ENCODE results near the gene HS6ST2.

The HS6ST2 gene

DNA sequence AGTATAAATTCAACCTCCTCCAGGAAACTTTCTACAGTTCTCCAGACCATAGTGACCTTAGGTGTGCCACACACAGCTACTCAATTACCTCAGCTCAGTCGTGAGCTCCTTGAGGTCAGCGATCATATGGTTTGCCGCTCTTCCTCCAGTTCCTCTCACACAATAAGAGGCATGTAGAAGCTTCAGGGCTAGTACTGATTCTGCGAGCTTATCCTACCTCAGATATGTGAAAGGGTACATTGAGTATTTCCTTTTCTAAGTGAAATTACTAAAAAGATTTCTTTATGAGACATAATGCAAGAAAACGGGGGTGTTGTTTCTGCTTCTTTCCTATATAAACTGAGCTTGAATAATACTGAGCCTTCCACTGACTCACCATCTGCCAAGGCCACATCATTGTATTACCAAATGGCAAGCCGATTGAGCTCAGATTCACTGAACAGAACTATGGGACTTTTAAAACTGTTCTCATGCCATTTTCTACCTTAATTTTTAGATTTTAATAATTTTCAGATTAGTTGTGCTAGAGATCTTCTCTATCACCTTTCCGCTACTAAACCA is 183.1 kb downstream of the HS6ST2 start:
- no peak overlapping the region for H3K27ac ChIP-seq (ENCODE audit: low read length)
- no peaks in the 10 kb centered on the region for H3K9me3 ChIP-seq (ENCODE audit: insufficient read depth, low read depth, low read length)
- H3K9ac ChIP-seq (ENCODE audit: low read depth, low read length) = no peak overlapping the region
- H3K27me3 ChIP-seq (ENCODE audit: insufficient read depth, low read length) = no peaks in the 10 kb centered on the region
- no peak overlapping the region for H3K4me3 ChIP-seq (ENCODE audit: low read length)
- H3K4me1 ChIP-seq (ENCODE audit: insufficient read depth, low read length) = no peaks in the 10 kb centered on the region; the same call in 1 of the 2 replicates
- H3K36me3 ChIP-seq (ENCODE audit: insufficient read depth, low read depth, low read length) = no peaks in the 10 kb centered on the region

DNA sequence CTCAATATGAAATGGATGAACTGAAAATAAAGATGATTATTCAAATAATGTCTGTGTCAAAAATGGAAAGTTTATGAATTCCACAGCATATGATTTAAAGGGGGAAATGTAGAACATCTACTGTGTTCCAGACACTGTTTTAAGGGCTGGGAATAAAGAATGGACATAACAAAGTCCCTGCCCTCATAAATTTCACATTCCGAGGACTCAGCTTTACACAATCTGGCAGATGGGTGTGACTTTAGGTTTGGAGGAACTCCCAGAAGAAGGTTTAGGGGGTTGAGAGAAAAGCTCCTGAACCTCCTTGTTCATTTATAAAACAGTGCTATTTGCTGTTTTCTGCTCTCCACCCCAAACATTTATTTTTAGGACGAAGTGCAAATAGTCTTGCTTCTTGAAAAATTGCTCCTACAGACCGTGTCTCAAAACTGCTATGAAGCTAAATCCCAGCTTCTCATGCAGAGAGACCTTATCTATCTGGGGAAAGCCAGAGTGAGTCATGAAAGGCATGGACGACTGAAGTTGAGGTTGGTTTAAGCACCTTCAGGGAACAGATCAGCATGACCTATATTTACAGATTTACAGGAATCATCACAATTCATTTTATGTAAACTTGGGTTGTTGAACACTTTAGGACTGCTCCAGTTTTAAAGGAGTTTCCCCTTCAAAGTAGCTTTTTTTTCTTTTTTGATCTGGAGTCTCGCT is 184.3 kb downstream of the HS6ST2 start:
- Histone ChIP-seq H3K36me3 (ENCODE audit: insufficient read depth, low read depth, low read length) (no peaks in the 10 kb centered on the region), H3K4me1 (ENCODE audit: insufficient read depth, low read length) (no peaks in the 10 kb centered on the region; the same call in 1 of the 2 replicates), H3K27me3 (ENCODE audit: insufficient read depth, low read length) (no peaks in the 10 kb centered on the region), H3K27ac (ENCODE audit: low read length) (no peak overlapping the region), H3K4me3 (ENCODE audit: low read length) (no peak overlapping the region), H3K9ac (ENCODE audit: low read depth, low read length) (no peak overlapping the region), H3K9me3 (ENCODE audit: insufficient read depth, low read depth, low read length) (no peaks in the 10 kb centered on the region)

- H3K36me3 ChIP-seq (ENCODE audit: insufficient read depth, low read depth, low read length) = no peaks in the 10 kb centered on the region
- no peaks in the 10 kb centered on the region for H3K4me1 ChIP-seq (ENCODE audit: insufficient read depth, low read length)
- H3K9ac ChIP-seq (ENCODE audit: low read depth, low read length) = no peak overlapping the region
- H3K27me3 ChIP-seq (ENCODE audit: insufficient read depth, low read length) = no peaks in the 10 kb centered on the region
- no peak overlapping the region for H3K27ac ChIP-seq (ENCODE audit: low read length)
- H3K4me3 ChIP-seq (ENCODE audit: low read length) = no peak overlapping the region
- no peaks in the 10 kb centered on the region for H3K9me3 ChIP-seq (ENCODE audit: insufficient read depth, low read depth, low read length)
Observed at GRCh38 chrX:132769609-132770008, 188.8 kb downstream of the HS6ST2 start.

GRCh38 chrX:132766452-132766851 is 192.0 kb downstream of the HS6ST2 start:
- H3K9ac ChIP-seq (ENCODE audit: low read depth, low read length) = no peak overlapping the region
- H3K36me3 ChIP-seq (ENCODE audit: insufficient read depth, low read depth, low read length) = no peaks in the 10 kb centered on the region
- no peaks in the 10 kb centered on the region for H3K9me3 ChIP-seq (ENCODE audit: insufficient read depth, low read depth, low read length)
- no peak overlapping the region for H3K4me3 ChIP-seq (ENCODE audit: low read length)
- no peaks in the 10 kb centered on the region for H3K27me3 ChIP-seq (ENCODE audit: insufficient read depth, low read length)
- no peak overlapping the region for H3K27ac ChIP-seq (ENCODE audit: low read length)
- H3K4me1 ChIP-seq (ENCODE audit: insufficient read depth, low read length) = no peaks in the 10 kb centered on the region

GRCh38 chrX:132763528-132763927 is 194.9 kb downstream of the HS6ST2 start:
- H3K27ac ChIP-seq (ENCODE audit: low read length) = no peak overlapping the region
- H3K36me3 ChIP-seq (ENCODE audit: insufficient read depth, low read depth, low read length) = no peaks in the 10 kb centered on the region
- H3K9ac ChIP-seq (ENCODE audit: low read depth, low read length) = no peak overlapping the region
- H3K9me3 ChIP-seq (ENCODE audit: insufficient read depth, low read depth, low read length) = no peaks in the 10 kb centered on the region
- H3K4me3 ChIP-seq (ENCODE audit: low read length) = no peak overlapping the region
- H3K27me3 ChIP-seq (ENCODE audit: insufficient read depth, low read length) = no peaks in the 10 kb centered on the region
- peaks cover 6% of the 10 kb centered on the region; the same call in 1 of the 2 replicates for H3K4me1 ChIP-seq (ENCODE audit: insufficient read depth, low read length)

DNA sequence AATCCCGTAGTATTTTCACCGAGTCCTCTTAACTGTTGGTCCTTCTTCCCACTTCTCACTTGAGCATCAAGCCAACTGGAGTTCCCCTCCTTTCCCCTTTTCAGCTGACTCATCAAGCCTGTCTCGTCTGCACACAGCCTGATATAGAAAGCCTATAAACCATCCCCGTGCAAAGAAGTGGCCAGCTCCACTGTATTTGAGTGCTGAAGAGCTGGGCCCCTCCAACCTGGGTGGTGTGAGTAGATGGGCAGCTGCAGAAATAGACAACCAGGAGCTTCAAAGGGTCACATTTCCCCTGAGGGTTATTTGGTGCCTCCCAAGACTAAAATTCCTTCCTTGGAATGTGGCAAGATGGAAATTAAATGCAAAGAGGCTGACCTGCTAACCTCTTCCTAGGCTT is 199.7 kb downstream of the HS6ST2 start:
- Histone ChIP-seq H3K36me3 (ENCODE audit: insufficient read depth, low read depth, low read length) (no peaks in the 10 kb centered on the region), H3K4me1 (ENCODE audit: insufficient read depth, low read length) (peaks cover 8% of the 10 kb centered on the region; the same call in 1 of the 2 replicates), H3K9me3 (ENCODE audit: insufficient read depth, low read depth, low read length) (no peaks in the 10 kb centered on the region), H3K4me3 (ENCODE audit: low read length) (no peak overlapping the region), H3K9ac (ENCODE audit: low read depth, low read length) (no peak overlapping the region), H3K27ac (ENCODE audit: low read length) (no peak overlapping the region), H3K27me3 (ENCODE audit: insufficient read depth, low read length) (no peaks in the 10 kb centered on the region)

DNA sequence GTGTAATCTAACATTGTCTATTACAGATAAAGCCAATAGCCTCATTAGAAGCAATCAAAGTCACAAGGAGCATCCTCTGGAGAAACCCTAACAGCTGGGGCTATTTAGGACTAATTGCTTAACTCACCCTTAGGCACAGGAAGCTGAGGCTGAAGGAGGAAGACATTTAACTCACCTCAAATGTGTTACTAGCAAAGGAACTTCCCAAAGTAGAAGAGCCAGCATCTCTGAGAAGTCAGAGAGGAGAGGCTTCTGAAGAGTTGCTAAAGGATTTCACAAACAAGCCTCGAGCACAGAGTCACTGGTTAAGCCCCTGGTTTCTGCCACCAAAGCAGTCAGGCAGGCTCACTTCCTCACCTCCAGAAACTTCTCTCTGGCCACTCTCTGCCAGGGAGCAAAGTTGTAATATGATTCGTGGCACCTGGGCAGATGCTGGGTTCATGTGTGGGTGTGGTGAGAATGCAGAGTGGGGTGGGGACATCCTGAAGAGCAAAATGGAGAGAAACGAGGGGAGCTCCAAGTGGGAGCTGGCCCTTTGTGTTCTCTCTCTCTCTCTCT is 201.3 kb downstream of the HS6ST2 start:
- H3K9ac ChIP-seq (ENCODE audit: low read depth, low read length) = no peak overlapping the region
- H3K36me3 ChIP-seq (ENCODE audit: insufficient read depth, low read depth, low read length) = no peaks in the 10 kb centered on the region
- peaks cover 8% of the 10 kb centered on the region; the same call in 1 of the 2 replicates for H3K4me1 ChIP-seq (ENCODE audit: insufficient read depth, low read length)
- H3K9me3 ChIP-seq (ENCODE audit: insufficient read depth, low read depth, low read length) = no peaks in the 10 kb centered on the region
- H3K4me3 ChIP-seq (ENCODE audit: low read length) = no peak overlapping the region
- no peaks in the 10 kb centered on the region for H3K27me3 ChIP-seq (ENCODE audit: insufficient read depth, low read length)
- H3K27ac ChIP-seq (ENCODE audit: low read length) = no peak overlapping the region

- Histone ChIP-seq H3K4me3 (ENCODE audit: low read length) (no peak overlapping the region), H3K27ac (ENCODE audit: low read length) (no peak overlapping the region), H3K9ac (ENCODE audit: low read depth, low read length) (no peak overlapping the region), H3K4me1 (ENCODE audit: insufficient read depth, low read length) (peaks cover 8% of the 10 kb centered on the region; the same call in 1 of the 2 replicates), H3K36me3 (ENCODE audit: insufficient read depth, low read depth, low read length) (no peaks in the 10 kb centered on the region), H3K27me3 (ENCODE audit: insufficient read depth, low read length) (no peaks in the 10 kb centered on the region), H3K9me3 (ENCODE audit: insufficient read depth, low read depth, low read length) (no peaks in the 10 kb centered on the region)
Observed at GRCh38 chrX:132756439-132756838, 202.0 kb downstream of the HS6ST2 start.

DNA sequence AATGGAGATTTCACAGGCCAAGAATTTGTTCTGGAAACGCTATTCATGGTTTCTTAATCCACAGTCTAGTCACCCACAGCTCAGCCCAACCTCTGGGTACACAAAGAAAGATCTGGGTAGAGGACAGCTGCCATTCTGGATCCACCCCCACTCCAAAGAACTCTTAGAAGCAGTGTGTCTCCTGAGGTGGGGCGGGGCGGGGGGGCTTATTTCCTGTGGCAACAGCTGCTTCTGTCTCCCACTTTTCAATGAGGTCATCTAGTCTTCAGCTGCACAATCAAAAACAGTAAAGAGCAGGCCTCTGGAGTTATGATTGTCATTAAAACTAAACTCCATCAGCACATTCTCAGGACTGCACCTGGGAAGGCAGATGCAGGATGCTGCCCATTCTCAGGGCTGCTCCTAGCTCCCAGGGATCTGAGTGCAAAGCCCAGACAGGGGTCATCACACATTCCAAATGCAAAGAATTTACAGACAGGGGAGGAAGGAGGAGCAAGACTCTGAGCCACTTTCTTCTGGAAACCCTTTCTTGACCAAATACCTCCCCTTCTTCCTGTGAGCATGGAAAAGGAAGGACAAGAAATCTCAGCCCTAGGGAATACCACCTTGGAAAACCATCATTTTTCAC is 207.3 kb downstream of the HS6ST2 start:
- H3K27ac ChIP-seq (ENCODE audit: low read length) = no peak overlapping the region
- no peaks in the 10 kb centered on the region for H3K27me3 ChIP-seq (ENCODE audit: insufficient read depth, low read length)
- H3K4me1 ChIP-seq (ENCODE audit: insufficient read depth, low read length) = peaks cover 9% of the 10 kb centered on the region; the same call in 1 of the 2 replicates
- H3K36me3 ChIP-seq (ENCODE audit: insufficient read depth, low read depth, low read length) = no peaks in the 10 kb centered on the region
- H3K4me3 ChIP-seq (ENCODE audit: low read length) = no peak overlapping the region
- H3K9me3 ChIP-seq (ENCODE audit: insufficient read depth, low read depth, low read length) = no peaks in the 10 kb centered on the region
- H3K9ac ChIP-seq (ENCODE audit: low read depth, low read length) = no peak overlapping the region

DNA sequence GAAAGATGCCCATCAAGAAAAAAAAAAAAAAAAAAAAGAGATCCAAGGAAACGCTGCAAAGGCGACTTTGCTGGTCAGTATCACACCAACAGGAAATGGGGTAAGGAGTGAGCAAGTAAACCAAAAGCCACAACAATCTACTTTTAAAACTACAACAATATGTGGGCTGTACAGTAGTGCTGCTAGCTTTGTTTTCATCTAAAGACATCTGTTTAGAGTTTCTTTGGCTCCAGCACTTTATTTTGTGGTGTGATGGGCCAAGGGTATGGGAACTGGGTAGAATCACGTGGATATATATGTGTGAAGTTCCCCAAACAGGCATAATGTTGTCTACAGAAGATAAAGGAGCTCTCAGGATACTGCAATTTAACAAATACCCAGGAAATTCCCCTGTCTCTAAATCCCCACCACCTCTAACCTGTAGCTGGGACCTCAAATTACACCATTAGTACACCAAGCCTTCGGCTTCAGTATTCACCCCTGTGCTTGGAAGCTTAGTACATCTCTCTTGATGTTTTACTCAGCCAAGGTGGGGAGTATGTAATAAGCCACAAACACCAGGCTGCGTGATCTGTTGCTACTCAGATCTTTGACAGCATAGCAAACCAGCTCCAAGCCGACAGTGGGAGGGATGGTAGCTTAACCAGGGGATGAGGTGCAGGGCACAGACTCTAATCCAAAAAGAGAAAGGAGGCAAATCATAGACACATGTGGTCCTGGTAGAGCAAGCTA is 207.9 kb downstream of the HS6ST2 start:
- H3K4me3 ChIP-seq (ENCODE audit: low read length) = no peak overlapping the region

DNA sequence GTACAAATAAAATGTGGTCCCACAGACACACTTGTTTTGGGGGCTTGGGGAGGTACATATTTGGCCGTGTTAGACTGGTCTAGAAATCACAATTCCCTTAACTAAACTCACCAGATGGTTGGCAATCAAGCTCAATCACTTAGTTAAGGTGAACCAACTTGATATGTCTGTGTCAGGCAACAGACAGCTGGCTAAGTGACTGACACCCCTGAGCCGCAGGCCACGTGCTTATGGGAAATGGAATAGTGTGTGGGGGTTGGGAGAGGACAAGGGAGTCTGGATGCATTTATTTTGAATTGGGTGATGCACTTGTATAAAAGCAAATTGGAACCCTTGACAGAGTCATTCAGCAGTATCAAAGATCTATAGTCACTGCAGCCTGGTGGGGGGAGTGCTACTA is 209.0 kb downstream of the HS6ST2 start:
- Histone ChIP-seq H3K36me3 (ENCODE audit: insufficient read depth, low read depth, low read length) (no peaks in the 10 kb centered on the region), H3K27me3 (ENCODE audit: insufficient read depth, low read length) (peaks cover 4% of the 10 kb centered on the region; the same call in 1 of the 2 replicates), H3K9me3 (ENCODE audit: insufficient read depth, low read depth, low read length) (no peaks in the 10 kb centered on the region), H3K9ac (ENCODE audit: low read depth, low read length) (no peak overlapping the region; the same call in 1 of the 2 replicates), H3K27ac (ENCODE audit: low read length) (no peak overlapping the region), H3K4me1 (ENCODE audit: insufficient read depth, low read length) (peaks cover 11% of the 10 kb centered on the region; the same call in 1 of the 2 replicates), H3K4me3 (ENCODE audit: low read length) (no peak overlapping the region)

More for the DNA sequence above, 207.9 kb downstream of the HS6ST2 start:
- H3K4me1 ChIP-seq (ENCODE audit: insufficient read depth, low read length) = peaks cover 9% of the 10 kb centered on the region; the same call in 1 of the 2 replicates
- no peaks in the 10 kb centered on the region for H3K36me3 ChIP-seq (ENCODE audit: insufficient read depth, low read depth, low read length)
- no peaks in the 10 kb centered on the region; the same call in 1 of the 2 replicates for H3K27me3 ChIP-seq (ENCODE audit: insufficient read depth, low read length)
- no peaks in the 10 kb centered on the region for H3K9me3 ChIP-seq (ENCODE audit: insufficient read depth, low read depth, low read length)
- H3K27ac ChIP-seq (ENCODE audit: low read length) = no peak overlapping the region
- no peak overlapping the region for H3K9ac ChIP-seq (ENCODE audit: low read depth, low read length)
